Cardiac fibroblast (primary cell): ENCODE results near the gene YDJC.
"Not testable (repeated sequence)": the region's sequence is repeated elsewhere in the genome, so short reads cannot be mapped to it uniquely, and the experiment has no call there.

Experiments
- DNase-seq, 2 donors: peaks; one replicate each; pipeline versions ENCODE4 v3.0.0 to v3.0.0-alpha.2; 2010; ENCODE audit warnings: low read depth in 2 of 2
- H3K4me3 ChIP-seq, 2 donors: replicated peaks in 1 of 2; 1 replicate in 1 of 2; 2 replicates in 1 of 2; pipeline ENCODE4 v1.5.1; 2011; ENCODE audit warnings: low read depth in 2 of 2, low read length in 2 of 2, mild to moderate bottlenecking in 2 of 2, moderate library complexity in 1 of 2
- TF ChIP-seq, protein P1 (sequence below): IDR thresholded peaks from one replicate; pipeline ENCODE4 v1.5.1; 2011; ENCODE audit warnings: low read depth, mild to moderate bottlenecking, low read length, inconsistent platforms

The YDJC gene

DNA sequence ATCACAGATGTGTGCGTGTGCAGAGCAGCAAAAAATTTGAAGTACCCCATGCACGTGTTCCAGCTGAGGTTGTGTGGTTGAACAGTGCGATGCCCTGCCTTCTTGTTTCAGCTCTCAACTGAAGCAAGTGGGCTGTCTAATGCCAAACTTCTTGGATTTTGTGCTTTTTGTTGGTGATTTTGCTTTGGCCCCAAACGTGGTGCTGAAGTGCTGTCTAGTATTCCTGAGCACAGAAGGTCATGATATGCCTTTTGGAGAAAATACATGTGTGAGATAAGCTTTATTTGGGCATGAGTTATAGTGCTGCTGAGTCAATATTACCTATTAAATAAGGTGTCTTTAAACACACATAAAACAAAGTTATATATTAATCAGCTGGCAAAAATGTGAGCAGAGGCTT, 14.1 kb downstream of the YDJC start:
- no peak overlapping the region for H3K4me3 ChIP-seq
- TF ChIP-seq, protein P1, sequence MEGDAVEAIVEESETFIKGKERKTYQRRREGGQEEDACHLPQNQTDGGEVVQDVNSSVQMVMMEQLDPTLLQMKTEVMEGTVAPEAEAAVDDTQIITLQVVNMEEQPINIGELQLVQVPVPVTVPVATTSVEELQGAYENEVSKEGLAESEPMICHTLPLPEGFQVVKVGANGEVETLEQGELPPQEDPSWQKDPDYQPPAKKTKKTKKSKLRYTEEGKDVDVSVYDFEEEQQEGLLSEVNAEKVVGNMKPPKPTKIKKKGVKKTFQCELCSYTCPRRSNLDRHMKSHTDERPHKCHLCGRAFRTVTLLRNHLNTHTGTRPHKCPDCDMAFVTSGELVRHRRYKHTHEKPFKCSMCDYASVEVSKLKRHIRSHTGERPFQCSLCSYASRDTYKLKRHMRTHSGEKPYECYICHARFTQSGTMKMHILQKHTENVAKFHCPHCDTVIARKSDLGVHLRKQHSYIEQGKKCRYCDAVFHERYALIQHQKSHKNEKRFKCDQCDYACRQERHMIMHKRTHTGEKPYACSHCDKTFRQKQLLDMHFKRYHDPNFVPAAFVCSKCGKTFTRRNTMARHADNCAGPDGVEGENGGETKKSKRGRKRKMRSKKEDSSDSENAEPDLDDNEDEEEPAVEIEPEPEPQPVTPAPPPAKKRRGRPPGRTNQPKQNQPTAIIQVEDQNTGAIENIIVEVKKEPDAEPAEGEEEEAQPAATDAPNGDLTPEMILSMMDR: no peak
- no peak for DNase-seq

DNA sequence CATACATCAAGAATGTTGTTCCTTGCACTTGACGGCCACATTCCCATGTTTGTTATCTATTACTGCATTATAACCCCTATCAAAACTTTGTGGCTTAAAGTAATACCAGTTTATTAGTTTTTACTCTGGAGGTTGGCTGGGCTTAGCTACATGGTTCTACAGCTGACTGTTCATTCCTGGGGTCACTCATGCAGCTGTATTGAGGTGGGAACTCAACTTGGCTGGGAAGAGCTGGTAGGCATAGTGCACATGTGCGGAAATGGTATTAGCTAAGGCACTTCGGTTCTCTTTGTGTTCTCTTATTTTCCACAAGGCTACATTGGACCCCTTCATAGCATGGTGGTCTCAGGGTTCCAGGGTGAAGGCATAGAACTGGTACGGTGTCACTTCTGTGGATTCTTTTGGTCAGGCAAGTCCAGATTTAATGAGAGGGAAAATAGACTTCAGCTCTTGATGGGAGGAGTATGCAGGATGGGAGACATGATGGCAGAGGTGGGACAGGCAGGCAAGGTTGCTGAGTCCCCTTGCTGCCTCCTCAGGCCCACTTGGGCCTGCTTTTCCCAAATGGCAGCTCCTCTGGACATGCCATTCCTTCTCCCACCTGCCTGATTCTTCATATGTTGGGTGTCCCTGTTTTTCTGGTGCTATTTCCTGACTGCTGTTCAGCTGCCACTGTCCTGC, 16.1 kb downstream of the YDJC start:
- no peak overlapping the region for H3K4me3 ChIP-seq
- TF ChIP-seq, protein P1: no peak
- no peak for DNase-seq

DNA sequence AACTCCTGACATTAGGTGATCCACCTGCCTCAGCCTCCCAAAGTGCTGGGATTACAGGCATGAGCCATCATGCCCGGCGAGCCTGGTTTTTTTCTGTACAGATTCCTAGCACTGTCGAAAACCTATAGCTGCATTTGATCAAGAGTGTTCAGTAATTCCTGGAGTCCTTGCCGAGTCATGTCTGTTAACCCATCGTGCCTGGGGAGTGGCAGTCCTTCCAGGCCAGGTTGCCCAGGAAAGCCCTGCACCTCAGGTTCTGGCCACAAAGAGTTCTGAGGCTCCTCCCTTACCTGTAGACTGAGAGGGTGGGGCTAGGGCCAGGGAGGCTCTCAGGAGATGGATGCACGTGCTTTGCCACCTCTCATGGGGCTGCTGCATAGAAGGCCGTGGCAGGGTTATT, 17.0 kb downstream of the YDJC start:
- no peak for DNase-seq
- no peak overlapping the region for H3K4me3 ChIP-seq
- TF ChIP-seq, protein P1: no peak

DNA sequence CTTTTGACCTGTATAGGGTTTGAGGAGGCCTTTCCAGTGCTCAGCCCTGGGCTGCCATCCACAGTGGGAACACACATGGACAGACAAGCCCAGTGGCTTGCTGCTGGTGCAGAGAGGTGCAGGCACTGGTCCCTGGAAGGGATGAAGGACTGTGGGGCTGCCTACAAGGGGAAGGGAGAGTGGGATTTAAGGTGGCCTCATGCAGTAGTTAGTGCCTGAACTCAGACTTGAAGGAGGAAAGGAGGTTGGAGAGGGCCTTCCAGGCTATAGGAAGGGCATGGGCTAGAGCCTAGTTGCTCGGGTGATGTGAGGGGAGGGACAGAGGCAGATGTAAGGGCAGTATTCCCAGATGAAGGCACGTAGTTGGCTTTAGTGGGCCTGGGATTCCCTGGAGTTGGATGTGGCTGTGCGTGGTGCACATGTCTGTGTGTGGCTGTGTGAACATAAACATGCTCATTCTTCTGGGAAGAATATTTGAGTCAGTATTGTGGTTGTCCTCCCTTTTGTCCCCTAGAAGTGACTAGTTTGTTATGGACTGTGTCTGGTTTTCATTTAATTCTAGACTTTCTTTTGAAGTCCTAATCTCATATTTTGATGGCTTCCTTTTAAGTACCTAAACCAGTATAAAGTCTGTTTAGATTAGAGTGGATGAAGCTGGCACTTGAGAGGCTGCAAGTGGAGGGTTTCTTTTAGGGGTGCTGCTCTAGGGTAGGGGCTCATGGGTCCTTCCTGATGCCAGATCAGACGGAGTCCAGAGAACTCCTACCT, 18.4 kb downstream of the YDJC start:
- no peak for DNase-seq
- H3K4me3 ChIP-seq: no peak overlapping the region
- TF ChIP-seq, protein P1: no peak

DNA sequence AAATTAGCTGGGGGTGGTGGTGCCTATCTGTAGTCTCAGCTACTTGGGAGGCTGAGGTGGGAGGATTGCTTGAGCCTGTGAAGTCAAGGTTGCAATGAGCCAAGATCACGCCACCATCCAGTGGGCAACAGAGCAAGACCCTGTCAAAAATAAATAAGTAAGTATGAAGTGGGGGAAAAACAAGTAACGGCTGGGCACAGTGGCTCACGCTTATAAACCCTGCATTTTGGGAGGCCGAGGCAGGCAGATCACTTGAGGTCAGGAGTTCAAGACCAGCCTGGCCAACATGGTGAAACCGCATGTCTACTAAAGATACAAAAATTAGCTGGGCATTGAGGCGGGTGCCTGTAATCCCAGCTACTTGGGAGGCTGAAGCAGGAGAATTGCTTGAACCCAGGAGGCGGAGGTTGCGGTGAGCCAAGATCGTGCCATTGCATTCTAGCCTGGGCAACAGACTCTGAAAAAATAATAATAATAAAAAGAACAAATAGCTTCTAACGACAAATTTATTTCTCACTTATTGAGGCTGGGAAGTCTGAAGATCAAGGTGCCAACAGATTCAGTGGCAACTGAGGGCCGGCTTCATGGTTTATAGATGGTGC, 20.2 kb downstream of the YDJC start:
- H3K4me3 ChIP-seq, DNase-seq: not testable (repeated sequence)

DNA sequence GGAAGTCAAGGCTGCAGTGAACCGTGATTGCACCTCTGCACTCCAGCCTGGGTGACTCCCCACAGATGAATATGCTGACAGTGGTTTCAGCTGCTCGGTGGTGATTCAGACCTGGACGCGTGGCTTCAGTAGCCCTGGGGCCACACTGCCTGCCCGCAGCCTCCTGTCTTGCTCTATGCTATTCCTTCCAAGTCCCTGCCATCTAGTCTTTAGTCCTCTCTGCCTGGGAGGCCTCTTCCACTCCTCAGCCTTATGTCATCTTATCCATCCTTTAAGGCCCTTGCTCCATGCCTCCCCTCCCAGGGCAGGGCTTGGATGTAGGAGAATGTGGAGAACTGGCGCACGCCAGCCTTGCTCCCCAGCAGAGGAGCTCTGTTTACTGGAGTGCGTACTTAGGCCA, 23.0 kb downstream of the YDJC start:
- H3K4me3 ChIP-seq: no peak overlapping the region
- TF ChIP-seq, protein P1: no peak
- DNase-seq: no peak

DNA sequence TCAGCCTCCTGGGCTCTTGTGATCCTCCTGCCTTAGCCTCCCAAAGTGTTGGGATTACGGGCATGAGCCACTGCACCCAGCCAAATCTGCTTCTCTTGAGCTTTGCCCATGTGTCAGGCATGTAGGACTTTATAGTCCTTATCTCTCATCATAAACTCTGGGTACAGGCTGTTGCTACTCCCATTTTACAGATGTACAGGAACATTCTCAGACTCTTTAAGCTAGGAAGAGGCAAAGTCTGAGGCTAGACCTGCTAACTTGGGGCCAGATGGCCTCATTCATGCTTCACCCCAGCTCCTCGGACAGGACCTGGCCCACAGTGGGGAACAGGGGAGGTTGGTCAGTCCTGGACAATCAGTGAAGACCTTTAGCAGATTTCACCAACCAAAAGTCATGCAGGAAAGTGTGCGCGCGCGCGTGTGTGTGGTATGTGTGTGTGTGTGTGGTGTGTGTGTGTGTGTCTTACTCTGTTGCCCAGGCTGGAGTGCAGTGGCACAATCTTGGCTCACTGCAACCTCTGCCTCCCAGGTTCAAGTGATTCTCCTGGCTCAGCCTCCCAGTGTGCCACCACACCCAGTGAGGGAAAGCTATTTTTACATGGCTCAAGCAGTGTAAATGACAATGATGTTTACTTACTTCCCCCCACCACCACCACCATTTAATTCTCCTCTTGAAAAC, 23.8 kb downstream of the YDJC start:
- DNase-seq: no peak
- H3K4me3 ChIP-seq: no peak overlapping the region
- TF ChIP-seq, protein P1: no peak
